H1 (cell line): ENCODE data around the gene MAP3K3. TPM values are rescaled to one million over a fixed set of nuclear protein-coding genes. Genes with fewer than 3 reads are reported as not detected.

Experiments
- BACH1 ChIP-seq: IDR thresholded peaks from 2 replicates; pipeline ENCODE4 v1.6.1; 2012; ENCODE audit warnings: low read length, improper control_type of control experiment
- CBX8 ChIP-seq: fragments of 300-800, 300-1000 bp; sonication (generic); IDR thresholded peaks from 2 replicates; pipeline ENCODE4 v1.7.1; 2016; ENCODE audit warnings: low read depth, low read length, borderline replicate concordance
- CREB1 ChIP-seq: IDR thresholded peaks from 2 replicates; pipeline ENCODE4 v1.6.1; 2012; ENCODE audit warnings: inconsistent platforms
- FOSL1 ChIP-seq: IDR thresholded peaks from 2 replicates; pipeline ENCODE4 v1.6.1; 2011; ENCODE audit warnings: mild to moderate bottlenecking, low read depth, low read length, moderate library complexity; ENCODE audit not compliant: insufficient read depth
- HDAC2 ChIP-seq, 2 experiments: fragments of 300-600 bp in 1 of 2; sonication (generic) in 1 of 2; IDR thresholded peaks; 2 replicates each; pipeline ENCODE4 v1.6.1; 2011 to 2012; ENCODE audit warnings: low read depth in 2 of 2, low read length in 2 of 2, mild to moderate bottlenecking in 2 of 2, moderate library complexity in 2 of 2, borderline replicate concordance in 1 of 2, inconsistent platforms in 1 of 2
- HDAC6 ChIP-seq: IDR thresholded peaks from one replicate; pipeline ENCODE4 v1.7.1; 2012; ENCODE audit warnings: low read depth, mild to moderate bottlenecking, inconsistent platforms, low read length, moderate library complexity
- NANOG ChIP-seq: IDR thresholded peaks from 2 replicates; pipeline ENCODE4 v1.6.1; 2011; ENCODE audit warnings: low read length, low read depth, mild to moderate bottlenecking, inconsistent platforms; ENCODE audit not compliant: insufficient read depth, poor library complexity, severe bottlenecking
- RXRA ChIP-seq: IDR thresholded peaks from 2 replicates; pipeline ENCODE4 v1.6.1; 2011; ENCODE audit warnings: low read depth, mild to moderate bottlenecking, low read length, moderate library complexity; ENCODE audit not compliant: insufficient read depth
- TAF1 ChIP-seq: IDR thresholded peaks from 2 replicates; pipeline ENCODE4 v1.6.1; 2011; ENCODE audit warnings: mild to moderate bottlenecking, low read depth, low read length
- TCF12 ChIP-seq: IDR thresholded peaks from 2 replicates; pipeline ENCODE4 v1.6.1; 2011; ENCODE audit warnings: low read depth, mild to moderate bottlenecking, low read length
- TEAD4 ChIP-seq: IDR thresholded peaks from 2 replicates; pipeline ENCODE4 v1.6.1; 2012; ENCODE audit warnings: low read depth, low read length, inconsistent platforms, mixed read lengths
- ZNF274 ChIP-seq: IDR thresholded peaks from 2 replicates; pipeline ENCODE4 v1.7.0; 2012; ENCODE audit warnings: low read length, borderline replicate concordance; ENCODE audit errors: extremely low read depth
- polyA plus RNA-seq, 7 experiments: library from polyadenylated mRNA; depleted of rRNA in 3 of 7; stranded (reverse) in 5 of 7; unstranded in 2 of 7; fragments of >200 nt in 5 of 7; fragments of 200-250 nt in 2 of 7; gene quantifications; 1 replicate in 5 of 7; 2 replicates in 1 of 7; 4 replicates in 1 of 7; pipeline versions ENCODE4 v1.2.1 to v1.2.3, GENCODE V29; 2011 to 2013; ENCODE audit warnings: missing spikeins in 2 of 7, mixed read lengths in 2 of 7
- total RNA-seq: library from RNA; stranded (reverse); fragmentation: NEBNext Ultra II Directional; extraction: Animal tissue kit (Norgen Biotek cat#: 25700); gene quantifications from 2 replicates; pipeline ENCODE4 v1.2.1, GENCODE V29; 2021

The MAP3K3 gene
- total and polyA plus RNA-seq, 2 of the 8 experiments (the other 6 are each of a cell fraction or from before 2014, with no cell fraction given): 10.3 to 21.0 TPM

- TF ChIP-seq BACH1: no peak
- no peak for TF ChIP-seq TCF12
- 0 out of 2 replicates have a peak, but pooled peaks have one; percentile 10 for TF ChIP-seq TAF1
- TF ChIP-seq HDAC6: no peak
- no peak for TF ChIP-seq FOSL1
- no peak for TF ChIP-seq RXRA
- no peak for TF ChIP-seq CBX8
- TF ChIP-seq TEAD4: no peak
- TF ChIP-seq NANOG: no peak
- no peak for TF ChIP-seq CREB1
- no peak for TF ChIP-seq ZNF274
- TF ChIP-seq HDAC2 (IDR thresholded peaks at IDR 0.05; ENCODE audit: borderline replicate concordance in 1 of 2, low read depth in 2 of 2, low read length in 2 of 2): no peak
- TF ChIP-seq, all 59 proteins: peak for 6
Observed at GRCh38 chr17:63622574-63623390, 565 bp downstream of the MAP3K3 start (continued).
